Measurements from ENCODE around the gene CDKN2AIP.

DNA sequence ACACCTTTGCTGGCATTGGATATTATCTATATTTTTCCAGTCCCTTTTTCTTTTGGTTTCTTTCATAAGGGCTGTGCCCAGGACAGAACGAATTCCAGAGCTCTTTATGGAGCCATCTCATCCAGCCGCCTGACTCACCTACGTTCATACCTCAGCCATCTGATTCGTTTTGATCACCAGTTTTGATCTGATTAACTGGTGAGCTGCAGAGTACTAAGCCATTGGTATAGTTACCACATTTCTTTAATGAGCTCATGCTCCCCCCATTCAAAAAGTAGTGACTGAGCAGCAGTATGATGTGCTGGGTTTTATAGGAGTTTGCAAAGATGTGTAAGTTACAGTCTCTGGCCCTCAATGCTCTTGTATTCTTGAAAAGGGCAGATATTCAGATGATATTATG is 43.0 kb upstream of the CDKN2AIP start:
- TF ChIP-seq EP300 (IDR thresholded peaks at IDR 0.05): no peak
- TF ChIP-seq POLR2A (IDR thresholded peaks at IDR 0.05): no peak
- TF ChIP-seq, protein P1, sequence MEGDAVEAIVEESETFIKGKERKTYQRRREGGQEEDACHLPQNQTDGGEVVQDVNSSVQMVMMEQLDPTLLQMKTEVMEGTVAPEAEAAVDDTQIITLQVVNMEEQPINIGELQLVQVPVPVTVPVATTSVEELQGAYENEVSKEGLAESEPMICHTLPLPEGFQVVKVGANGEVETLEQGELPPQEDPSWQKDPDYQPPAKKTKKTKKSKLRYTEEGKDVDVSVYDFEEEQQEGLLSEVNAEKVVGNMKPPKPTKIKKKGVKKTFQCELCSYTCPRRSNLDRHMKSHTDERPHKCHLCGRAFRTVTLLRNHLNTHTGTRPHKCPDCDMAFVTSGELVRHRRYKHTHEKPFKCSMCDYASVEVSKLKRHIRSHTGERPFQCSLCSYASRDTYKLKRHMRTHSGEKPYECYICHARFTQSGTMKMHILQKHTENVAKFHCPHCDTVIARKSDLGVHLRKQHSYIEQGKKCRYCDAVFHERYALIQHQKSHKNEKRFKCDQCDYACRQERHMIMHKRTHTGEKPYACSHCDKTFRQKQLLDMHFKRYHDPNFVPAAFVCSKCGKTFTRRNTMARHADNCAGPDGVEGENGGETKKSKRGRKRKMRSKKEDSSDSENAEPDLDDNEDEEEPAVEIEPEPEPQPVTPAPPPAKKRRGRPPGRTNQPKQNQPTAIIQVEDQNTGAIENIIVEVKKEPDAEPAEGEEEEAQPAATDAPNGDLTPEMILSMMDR (IDR thresholded peaks at IDR 0.05): no peak

Measured in tibial nerve (tissue), 4 donors.